Measurements from ENCODE around the gene LRRFIP1. TPM values are rescaled to one million over a fixed set of nuclear protein-coding genes. Genes with fewer than 3 reads are reported as not detected.

Gene LRRFIP1
- polyA plus RNA-seq, 1 donor from 2014 or later = 96.3 TPM

DNA sequence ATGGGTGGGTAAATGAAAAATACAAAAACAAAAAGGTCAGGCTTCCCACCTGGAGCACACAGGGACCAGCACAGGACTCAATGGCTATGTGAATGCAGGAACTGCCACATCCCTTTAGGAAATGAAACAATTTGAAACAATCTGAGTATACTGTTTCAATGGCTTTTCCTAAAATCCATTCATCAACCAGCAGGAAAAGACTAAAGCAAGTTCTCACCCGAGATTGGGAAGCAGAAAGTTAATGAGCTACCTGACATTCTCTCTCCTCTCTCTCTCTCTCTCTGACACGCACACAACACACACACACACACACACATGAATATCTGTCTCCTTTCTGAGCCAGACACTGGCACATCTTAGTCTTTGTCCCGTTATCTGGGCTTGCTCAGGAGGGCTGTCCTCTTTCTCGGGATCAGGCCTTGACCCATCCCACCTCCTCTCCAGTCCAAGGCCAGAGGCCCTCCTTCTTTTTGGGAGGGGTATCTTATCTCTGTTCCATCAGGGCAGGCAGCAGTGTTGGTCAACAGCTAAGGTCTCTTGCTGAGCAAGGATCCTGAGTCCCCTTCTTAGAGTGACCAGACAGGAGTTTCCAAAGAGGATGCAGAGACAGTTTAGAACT is 11.6 kb upstream of the LRRFIP1 start:
- no peaks in the 10 kb centered on the region for H3K36me3 ChIP-seq (ENCODE audit: insufficient read depth, low read length)
- H4K20me1 ChIP-seq (ENCODE audit: insufficient read depth) = no peaks in the 10 kb centered on the region
- TF ChIP-seq EZH2 (IDR thresholded peaks at IDR 0.05; ENCODE audit: borderline replicate concordance, insufficient read depth, low read length, poor library complexity, severe bottlenecking) (no peak), TAF1 (IDR thresholded peaks at IDR 0.05; ENCODE audit: low read depth) (no peak), EP300 (conservative IDR thresholded peaks at IDR 0.05; ENCODE audit: poor library complexity, severe bottlenecking) (no peak), POLR2AphosphoS5 (IDR thresholded peaks at IDR 0.05) (no peak), CTCF (IDR thresholded peaks at IDR 0.05; ENCODE audit: poor library complexity, severe bottlenecking) (no peak), MXI1 (conservative IDR thresholded peaks at IDR 0.05; ENCODE audit: poor library complexity, severe bottlenecking) (no peak)
- TF ChIP-seq, protein P1, sequence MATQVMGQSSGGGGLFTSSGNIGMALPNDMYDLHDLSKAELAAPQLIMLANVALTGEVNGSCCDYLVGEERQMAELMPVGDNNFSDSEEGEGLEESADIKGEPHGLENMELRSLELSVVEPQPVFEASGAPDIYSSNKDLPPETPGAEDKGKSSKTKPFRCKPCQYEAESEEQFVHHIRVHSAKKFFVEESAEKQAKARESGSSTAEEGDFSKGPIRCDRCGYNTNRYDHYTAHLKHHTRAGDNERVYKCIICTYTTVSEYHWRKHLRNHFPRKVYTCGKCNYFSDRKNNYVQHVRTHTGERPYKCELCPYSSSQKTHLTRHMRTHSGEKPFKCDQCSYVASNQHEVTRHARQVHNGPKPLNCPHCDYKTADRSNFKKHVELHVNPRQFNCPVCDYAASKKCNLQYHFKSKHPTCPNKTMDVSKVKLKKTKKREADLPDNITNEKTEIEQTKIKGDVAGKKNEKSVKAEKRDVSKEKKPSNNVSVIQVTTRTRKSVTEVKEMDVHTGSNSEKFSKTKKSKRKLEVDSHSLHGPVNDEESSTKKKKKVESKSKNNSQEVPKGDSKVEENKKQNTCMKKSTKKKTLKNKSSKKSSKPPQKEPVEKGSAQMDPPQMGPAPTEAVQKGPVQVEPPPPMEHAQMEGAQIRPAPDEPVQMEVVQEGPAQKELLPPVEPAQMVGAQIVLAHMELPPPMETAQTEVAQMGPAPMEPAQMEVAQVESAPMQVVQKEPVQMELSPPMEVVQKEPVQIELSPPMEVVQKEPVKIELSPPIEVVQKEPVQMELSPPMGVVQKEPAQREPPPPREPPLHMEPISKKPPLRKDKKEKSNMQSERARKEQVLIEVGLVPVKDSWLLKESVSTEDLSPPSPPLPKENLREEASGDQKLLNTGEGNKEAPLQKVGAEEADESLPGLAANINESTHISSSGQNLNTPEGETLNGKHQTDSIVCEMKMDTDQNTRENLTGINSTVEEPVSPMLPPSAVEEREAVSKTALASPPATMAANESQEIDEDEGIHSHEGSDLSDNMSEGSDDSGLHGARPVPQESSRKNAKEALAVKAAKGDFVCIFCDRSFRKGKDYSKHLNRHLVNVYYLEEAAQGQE (IDR thresholded peaks at IDR 0.05; ENCODE audit: borderline replicate concordance) = no peak
- H3K27me3 ChIP-seq (ENCODE audit: insufficient read depth, low read depth, low read length) = no peaks in the 10 kb centered on the region
- no peaks in the 10 kb centered on the region for H3K9me2 ChIP-seq (ENCODE audit: insufficient read depth, low read length)
- no peak overlapping the region for H3K9ac ChIP-seq (ENCODE audit: low read length)
- H2AFZ ChIP-seq (ENCODE audit: low read depth, low read length) = no peak overlapping the region
- no peak overlapping the region for H3K4me3 ChIP-seq (ENCODE audit: low read length)
- H3K27ac ChIP-seq (ENCODE audit: low read length) = no peak overlapping the region
- no peaks in the 10 kb centered on the region for H3K79me2 ChIP-seq (replicated peaks; ENCODE audit: insufficient read depth, low read length)
- no peaks in the 10 kb centered on the region for H3F3A ChIP-seq (ENCODE audit: insufficient read depth, low read length, poor library complexity, severe bottlenecking)
- H3K4me2 ChIP-seq (ENCODE audit: low read length) = no peak overlapping the region
- no peaks in the 10 kb centered on the region for H3K9me3 ChIP-seq (ENCODE audit: low read length)

DNA sequence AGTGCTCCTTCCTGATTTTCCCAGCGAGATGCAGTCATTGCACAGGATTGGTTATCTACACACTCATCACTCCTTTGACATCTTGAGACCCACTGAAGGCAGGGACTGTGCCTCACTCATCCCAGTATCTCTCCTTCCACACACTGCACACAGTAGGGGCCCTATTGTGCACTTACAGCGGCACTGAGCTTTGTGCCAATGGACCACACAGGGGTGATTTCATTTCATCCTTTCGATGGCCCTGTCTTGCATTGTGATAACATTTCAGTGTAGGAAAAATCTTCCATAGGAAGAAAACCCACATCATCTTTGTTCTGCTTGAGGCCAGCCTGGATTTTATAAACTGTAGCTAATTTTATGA is 11.0 kb upstream of the LRRFIP1 start:
- no peaks in the 10 kb centered on the region for H3K9me3 ChIP-seq (ENCODE audit: low read length)
- no peaks in the 10 kb centered on the region for H3K79me2 ChIP-seq (replicated peaks; ENCODE audit: insufficient read depth, low read length)
- no peak for TF ChIP-seq CTCF (IDR thresholded peaks at IDR 0.05; ENCODE audit: poor library complexity, severe bottlenecking)
- TF ChIP-seq, protein P1 (IDR thresholded peaks at IDR 0.05; ENCODE audit: borderline replicate concordance) = no peak
- no peaks in the 10 kb centered on the region for H3K36me3 ChIP-seq (ENCODE audit: insufficient read depth, low read length)
- H3K27ac ChIP-seq (ENCODE audit: low read length) = no peak overlapping the region
- H3F3A ChIP-seq (ENCODE audit: insufficient read depth, low read length, poor library complexity, severe bottlenecking) = no peaks in the 10 kb centered on the region
- H3K4me3 ChIP-seq (ENCODE audit: low read length) = no peak overlapping the region
- H3K9me2 ChIP-seq (ENCODE audit: insufficient read depth, low read length) = no peaks in the 10 kb centered on the region
- no peak overlapping the region for H3K4me2 ChIP-seq (ENCODE audit: low read length)
- H3K9ac ChIP-seq (ENCODE audit: low read length) = no peak overlapping the region
- no peaks in the 10 kb centered on the region for H3K27me3 ChIP-seq (ENCODE audit: insufficient read depth, low read depth, low read length)
- no peak overlapping the region for H2AFZ ChIP-seq (ENCODE audit: low read depth, low read length)
- H4K20me1 ChIP-seq (ENCODE audit: insufficient read depth) = no peaks in the 10 kb centered on the region
